T-helper 2 cell (primary cell): ENCODE results near the gene DYSF.

Experiments used
- DNase-seq, 5 experiments: peaks; one replicate each; pipeline versions ENCODE4 v3.0.0 to v3.0.0-alpha.2; 2012 to 2022

Gene DYSF

DNA sequence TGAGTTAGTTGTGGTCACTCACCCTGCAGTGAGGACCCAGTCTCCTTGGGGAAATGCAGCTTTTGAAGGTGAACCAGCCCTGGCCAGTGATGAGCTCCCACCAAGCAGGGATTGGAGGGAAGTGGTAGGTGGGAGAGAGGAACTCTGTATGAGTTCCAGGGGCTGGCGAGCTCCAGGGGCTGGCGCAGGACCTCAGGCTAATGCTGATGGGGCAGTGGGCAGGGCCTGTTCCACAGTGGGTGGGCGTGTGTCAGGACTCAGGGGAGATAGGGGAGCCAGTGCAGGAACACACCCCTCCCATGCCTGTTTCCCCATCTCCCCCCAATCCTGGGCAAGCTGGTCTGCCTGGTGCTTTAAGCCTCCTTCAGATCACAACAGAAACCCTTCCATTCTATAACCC, 208.4 kb downstream of the DYSF start:
- no peak for DNase-seq

DNA sequence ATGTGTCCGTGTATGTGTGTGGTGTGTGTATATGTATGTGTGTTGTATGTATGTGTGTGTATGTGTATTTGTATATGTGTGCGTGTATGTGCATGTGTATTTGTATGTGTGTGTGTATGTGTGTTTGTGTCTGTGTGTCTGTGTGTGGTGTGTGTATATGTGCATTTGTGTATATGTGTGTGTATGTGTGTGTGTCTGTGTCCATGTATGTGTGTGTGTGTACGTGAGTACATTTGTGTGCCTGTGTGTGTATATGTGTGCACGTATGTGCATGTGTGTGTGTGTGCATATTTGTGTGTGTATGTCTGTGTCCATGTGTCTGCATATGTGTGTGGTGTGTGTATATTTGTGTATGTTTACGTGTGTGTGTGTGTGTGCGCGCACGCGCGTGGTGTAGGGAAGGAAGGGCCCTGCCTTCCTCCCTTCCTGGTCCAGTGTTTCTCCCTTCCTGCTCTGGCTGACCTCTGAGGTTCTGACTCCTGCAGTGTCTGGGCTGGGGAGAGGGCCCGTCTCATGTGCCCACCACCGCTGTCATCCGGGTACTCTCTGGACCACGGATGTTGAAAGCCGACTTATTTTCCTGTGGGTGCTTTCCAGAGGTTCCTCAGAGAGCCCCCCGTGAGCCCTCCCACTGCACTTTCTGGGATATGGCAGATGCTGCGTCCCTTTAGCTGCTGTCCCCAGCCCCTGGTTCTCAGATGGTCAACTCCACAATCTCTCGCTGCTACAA, 209.5 kb downstream of the DYSF start:
- DNase-seq: no peak

DNA sequence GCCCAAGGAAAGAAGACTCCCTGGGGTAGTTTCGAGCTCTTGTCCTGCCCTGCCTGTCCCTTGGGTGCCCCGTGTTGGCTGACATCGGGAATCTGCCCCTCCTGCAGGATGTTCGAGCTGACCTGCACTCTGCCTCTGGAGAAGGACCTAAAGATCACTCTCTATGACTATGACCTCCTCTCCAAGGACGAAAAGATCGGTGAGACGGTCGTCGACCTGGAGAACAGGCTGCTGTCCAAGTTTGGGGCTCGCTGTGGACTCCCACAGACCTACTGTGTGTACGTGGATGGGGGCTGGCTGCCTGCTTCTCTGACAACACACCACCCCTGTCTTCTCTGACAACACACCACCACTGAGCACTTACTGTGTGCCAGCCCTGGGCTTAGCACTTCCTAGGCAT, 210.8 kb downstream of the DYSF start:
- no peak for DNase-seq

DNA sequence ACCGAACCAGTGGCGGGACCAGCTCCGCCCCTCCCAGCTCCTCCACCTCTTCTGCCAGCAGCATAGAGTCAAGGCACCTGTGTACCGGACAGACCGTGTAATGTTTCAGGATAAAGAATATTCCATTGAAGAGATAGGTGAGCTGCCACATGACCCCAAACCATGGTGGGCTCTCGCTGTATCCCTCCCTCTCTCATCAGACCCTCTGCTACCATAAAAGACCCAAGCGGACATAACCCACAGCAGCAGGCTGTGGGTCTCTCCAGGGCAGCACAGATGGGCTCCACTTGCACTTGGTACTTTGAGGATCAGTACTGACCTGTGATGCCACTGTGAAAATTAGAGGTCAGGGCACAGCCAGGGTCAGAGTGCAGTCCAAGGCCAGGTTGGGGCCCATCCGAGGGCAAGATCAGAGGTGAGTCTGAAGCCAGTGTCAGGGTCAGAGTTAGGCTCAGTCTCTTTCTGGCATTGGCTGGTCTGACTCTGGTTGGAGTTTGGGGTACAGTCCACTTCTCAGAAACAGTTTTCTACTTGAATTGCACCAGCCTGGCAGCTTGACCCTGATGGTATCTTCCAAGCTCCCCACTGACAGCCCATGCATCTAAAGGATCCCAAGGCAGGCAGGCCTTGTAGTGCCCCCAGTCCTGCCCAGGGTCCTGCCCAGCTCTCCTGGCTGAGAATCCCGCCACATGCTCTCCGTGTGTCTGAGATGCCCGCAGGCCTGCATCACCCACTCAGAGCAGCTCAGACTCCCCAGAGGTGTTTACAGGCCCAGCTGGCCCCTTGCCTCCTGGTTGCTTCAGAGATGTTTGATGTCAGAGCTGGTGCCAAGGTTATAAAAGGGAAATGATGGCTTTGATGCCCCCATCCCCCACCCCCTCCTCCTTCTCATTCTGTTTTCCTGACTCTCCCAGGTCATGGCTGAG, 212.1 kb downstream of the DYSF start:
- DNase-seq: no peak

DNA sequence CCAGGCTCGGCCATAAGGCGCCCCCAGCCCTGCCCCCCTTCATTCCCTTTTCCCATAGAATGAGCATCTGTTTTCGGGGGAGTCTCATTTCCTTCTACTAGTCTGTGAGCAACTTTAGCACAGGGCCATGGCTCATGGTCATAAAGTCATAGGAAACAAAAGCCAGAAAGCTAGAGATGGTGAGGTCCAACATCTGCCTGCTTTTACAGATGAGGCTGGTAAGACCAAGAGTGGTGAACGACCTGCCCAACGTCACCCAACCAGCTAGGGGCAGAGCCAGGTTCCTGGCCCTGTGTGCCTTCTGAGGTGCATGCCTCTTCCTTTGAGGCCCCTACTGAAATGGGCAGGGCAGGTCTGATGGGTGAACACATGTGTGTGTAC, 212.7 kb downstream of the DYSF start:
- DNase-seq: no peak

DNA sequence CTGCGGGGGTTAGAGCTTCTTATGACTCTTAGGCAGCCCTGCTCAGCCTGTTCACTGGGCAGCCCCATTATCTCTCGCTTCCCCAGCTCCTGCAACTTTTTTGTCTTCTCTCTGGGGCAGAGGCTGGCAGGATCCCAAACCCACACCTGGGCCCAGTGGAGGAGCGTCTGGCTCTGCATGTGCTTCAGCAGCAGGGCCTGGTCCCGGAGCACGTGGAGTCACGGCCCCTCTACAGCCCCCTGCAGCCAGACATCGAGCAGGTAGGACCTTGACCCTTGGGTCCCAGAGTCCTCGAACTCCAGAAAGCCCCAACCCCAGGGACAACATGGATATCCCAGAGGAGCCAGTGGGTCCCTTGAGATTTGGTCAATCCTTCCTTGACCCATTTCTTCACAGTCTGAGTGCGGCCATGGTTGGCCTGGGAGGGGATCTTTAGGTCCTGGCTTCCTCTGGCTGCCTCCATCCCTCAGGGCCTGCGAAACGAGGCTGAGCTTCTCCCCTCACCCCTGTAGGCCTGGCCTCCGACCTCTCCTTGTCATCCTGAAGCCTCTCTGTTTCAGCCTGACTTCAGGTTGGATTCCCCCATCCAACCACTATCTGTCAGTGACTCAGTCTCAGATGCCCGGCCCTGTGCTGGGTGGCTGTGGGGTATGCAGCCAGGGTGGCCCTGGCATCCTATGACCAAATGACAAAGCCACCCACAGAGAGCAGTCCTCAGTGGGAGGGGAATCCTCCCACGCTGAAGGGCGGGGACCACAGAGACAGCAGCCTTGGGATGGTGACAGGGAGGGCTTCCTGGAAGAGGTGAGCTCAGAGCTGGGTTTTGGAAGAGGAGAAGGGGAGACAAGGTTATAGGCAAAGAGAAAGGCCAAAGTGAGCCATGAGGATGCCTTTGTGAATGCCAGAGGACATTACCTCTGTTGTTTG, 214.2 kb downstream of the DYSF start:
- DNase-seq: no peak

DNA sequence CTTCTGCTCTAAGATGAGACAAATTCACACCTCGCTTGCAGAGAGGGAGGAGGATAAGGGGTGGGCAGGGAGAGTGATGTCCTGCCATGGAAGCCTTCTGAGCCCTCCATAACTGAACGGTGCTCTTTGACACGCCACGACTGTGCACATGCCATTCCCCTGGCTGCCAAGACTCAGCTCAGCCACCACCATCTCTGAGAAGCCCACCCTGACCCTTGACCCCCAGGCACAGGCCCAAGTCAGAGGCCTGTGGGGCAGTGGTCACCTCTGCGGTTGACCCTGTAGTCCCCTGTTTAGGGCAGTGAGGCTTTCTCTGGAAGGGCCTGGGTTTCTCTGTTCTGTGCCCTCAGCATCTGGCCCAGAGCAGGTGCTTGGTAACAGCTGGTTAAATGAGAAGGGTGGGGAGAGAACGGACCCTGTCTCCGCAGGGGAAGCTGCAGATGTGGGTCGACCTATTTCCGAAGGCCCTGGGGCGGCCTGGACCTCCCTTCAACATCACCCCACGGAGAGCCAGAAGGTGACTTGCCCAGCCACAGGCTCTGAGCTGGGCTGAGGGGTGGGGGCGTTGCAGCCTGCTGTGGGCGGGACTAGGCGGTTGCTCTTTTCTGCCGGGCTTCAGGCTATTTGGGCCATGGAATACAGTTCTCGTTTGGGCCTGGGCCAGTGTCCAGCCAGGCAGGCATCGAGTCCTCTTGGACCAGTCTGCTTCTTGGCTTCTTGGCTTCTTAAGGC, 215.1 kb downstream of the DYSF start:
- DNase-seq: no peak

DNA sequence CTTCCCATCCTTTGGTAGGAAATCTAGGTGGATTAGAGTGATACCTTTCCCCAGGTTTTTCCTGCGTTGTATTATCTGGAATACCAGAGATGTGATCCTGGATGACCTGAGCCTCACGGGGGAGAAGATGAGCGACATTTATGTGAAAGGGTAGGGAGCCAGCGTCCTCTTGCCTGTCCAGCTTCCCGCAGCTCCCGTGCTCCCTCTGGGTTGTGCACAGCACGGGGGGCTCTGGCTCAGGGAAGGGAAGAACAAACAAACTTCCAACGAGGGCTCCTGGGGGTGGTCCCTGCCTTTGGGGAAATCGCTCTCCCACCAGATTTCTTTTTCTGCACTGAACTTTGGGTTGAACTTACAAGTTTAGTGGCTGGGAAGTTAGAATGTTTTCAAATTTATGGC, 215.7 kb downstream of the DYSF start:
- DNase-seq: no peak

DNA sequence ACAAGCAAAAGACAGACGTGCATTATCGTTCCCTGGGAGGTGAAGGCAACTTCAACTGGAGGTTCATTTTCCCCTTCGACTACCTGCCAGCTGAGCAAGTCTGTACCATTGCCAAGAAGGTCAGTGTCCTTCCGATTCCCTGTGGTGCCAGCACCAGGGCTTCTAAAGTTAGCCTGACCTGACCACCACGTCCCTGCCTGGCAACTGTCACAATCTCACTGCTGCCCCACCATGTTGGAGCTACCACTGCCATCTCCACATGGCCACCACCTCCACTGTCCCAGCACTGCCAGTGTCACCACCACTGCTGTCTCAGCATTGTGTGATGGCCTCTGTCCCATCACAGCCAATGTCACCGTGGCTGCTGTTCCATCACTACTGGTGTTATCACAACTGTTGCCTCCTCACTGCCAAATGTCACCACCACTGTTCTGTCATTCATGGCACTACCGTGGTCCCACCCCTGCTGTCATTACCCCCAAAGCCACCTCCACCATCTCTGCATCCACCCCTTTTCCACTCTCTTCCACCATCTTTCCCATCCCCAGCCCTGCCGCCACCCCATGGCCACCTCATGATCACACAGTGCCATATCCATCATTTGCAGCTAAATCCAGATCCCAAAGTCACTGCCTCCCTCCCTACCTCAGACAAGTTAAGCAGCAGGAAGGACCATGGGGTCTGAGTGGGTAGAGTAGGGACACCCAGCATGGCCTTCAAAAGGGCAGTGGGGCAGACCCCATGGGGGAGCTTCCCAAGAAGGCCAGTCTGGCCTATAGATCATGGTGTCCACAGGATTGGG, 216.5 kb downstream of the DYSF start:
- no peak for DNase-seq

DNA sequence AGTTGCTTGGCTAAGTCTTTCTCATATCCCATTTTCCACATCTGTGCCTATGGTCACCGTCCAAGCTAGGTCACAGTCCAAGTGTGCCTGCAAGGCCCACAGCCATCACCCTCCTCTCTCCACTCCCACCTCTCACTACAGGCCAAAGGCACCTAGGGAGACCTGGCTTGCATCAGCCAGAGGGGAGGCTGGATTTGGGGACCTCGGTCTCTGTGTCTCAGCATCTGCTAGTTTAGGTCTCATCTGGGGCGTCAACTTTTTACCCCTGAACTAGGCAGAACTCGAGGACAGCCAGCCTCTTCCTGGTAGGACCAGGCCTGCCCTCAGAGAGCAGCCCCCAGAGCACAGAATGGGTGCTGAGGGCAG, 217.1 kb downstream of the DYSF start:
- no peak for DNase-seq

DNA sequence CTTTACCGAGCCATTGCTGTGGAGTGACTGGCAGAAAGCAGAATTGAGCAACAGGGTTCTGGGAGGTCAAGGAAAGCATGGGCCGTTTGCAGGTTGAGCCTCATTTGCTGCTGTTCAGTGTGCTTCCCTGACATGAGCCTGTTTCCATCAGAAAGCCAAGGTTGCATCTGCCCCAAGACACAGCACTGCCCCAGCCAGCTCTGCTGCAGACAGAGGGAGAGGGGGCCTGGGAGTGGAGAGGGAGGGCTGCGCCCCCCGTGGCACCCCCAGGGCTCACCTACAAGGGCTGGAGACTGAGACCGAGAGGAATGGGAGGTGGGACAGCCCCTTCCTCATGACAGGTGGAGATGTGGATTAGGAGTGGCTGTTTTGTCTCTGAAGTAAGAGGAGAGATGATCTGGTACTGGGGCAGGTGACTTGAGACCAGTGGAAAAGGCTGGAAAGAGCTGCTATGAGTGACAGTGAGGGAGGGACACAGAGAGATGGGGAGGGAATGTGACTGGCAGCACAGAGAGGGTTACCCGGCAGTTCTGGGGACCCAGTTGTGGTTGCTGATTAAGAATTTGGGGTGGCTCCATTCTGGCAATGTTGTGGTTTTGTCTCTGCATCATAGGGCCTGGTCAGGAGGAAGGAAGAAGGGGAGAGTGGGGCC, 218.0 kb downstream of the DYSF start:
- no peak for DNase-seq

DNA sequence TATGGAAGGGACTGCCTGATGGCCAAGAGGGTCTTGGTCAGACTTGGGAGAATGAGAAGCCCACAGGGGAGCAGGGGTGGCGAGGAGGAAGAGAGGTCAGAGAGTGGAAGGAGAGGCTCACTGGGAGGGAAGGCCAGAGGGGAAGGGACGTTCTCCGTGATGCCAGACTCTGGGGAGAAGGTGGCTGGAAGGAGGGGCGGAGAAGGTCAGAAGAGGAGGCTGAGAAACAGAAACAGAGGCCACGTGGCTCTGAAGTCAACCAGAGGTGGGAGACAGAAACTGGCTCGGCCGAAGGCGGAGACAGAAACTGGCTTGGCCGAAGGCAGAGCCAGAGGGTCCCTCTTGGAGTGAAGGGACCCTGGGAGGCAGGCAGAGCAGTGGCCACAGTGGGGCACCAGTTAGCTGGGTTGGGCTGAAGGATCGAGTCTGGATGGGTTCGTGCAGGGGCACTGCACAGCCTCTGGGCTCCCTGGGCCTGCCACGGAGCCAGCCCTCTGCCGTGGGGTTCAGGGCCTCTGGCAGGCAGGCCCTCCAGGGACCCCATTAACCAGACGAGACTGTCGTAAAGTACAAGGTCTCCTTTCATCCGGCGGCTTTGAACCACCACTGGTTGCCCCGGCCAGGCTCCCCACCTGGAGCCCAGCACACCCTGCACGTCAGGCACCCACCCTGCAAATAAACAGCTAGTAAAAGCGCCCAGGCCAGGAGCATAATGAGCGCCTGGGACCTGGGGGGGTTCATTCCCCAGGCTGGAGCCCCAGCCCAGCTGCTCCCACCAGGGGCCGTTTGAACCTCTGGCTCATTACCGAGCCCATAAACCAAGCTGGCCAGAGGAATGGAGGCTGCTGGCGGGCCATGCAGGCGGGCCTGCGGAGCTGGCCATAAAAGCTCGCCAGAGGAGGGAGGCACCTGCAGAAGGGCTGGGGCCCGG, 218.8 kb downstream of the DYSF start:
- no peak for DNase-seq

DNA sequence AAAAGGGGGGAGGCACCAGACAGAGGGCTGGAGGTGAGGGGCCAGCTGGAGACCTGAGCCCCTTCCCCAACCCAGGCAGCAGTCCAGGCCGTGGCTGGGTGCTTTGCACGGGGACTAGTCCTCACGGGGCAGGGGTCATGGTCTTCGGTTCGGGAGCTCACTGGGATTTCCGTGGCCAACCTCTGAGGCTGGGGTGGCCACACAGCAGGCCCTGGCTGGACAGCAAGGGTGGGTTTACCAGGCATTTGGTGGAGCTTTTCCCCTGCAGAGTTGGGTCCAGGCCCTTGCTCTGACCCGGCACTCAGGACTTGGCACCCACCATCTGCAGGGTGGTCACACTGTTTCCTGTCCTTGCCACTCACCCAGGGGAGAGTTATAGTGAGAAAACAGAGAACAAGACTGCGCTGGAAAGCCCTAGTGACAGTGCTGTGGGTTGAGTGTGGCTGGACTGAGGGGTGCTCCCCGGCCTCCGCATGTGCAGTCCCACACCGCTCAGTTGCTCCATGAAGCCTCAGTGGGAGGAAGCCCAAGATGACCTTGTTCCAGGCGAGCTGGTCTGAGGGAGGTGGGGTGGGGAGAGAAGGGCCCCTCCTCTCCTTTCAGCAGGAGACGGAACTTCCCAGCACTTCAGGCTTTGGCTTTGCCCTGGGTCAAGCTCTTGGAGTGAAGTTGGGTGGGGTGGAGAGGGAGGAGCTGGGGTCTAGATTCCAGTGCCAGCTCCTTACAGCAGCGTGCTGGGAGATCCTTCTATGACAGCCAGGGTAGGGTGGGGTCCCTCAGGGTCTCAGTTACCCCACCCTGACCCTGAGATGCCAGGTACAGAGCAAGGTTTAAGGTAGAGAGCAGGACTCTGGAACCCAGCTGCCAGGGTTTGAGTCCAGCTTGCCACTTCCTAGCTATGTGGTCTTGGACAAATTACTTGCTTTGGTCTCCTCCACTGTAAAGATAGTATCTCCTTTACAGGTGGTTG, 219.8 kb downstream of the DYSF start:
- no peak for DNase-seq

DNA sequence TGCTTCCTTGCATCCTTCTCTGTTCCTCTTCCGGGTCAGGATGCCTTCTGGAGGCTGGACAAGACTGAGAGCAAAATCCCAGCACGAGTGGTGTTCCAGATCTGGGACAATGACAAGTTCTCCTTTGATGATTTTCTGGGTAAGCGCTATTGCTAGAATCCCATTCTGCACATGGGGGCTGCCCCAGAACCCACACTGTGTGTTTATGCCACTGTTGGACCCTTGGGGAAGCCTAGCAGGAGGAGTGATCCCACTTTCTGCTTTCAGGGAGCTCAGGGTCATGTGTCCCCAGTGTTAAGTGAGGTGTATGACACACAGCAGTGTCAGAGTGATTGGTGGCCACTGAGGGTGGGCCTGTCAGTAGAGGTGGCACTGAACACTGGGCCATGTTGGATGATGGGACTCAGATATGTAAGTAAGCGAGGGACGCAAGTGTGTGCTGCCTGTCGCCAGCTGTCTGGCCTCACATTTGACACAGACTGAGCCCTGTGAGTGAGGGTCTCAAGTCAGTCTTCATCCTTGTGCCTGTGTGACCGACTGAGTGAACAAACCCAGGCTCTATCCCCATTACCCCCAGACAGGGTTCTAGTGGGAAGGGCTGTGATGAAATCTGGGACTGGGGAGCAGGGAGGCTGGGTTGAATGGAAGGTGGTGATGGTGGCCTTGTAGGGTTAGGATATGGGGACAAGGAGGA, 220.9 kb downstream of the DYSF start:
- DNase-seq: no peak

DNA sequence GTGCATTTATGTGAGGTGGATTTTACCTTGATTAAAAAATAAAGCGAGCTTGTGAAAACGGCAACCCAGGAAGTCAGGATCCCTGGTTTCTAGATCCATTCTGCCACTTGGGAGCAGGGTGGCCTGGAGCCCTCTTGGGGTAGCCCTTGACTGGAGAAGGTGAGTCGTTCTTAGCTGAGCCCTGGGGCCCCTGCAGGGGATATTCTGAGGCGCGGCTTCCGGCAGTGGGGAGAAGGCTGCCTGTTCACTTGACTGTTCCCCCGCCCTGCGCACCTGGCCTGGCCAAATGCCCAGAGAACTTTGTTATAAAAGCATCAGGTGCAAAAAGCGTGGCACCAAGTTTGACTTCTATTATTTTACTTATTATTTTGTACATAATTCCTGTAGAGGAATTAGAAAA, 221.9 kb downstream of the DYSF start:
- DNase-seq: no peak

DNA sequence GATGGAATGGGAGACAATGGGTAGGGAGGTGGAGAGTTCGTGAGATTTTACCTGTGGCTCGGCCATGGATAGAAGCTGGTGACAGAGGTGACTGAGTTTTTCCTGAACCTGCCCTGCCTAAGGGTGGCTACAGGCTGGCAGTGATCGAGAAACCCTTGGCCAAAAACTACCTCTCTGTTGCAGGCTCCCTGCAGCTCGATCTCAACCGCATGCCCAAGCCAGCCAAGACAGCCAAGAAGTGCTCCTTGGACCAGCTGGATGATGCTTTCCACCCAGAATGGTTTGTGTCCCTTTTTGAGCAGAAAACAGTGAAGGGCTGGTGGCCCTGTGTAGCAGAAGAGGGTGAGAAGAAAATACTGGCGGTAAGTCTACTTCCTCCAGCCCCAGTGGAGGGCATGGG, 225.5 kb downstream of the DYSF start:
- no peak for DNase-seq

DNA sequence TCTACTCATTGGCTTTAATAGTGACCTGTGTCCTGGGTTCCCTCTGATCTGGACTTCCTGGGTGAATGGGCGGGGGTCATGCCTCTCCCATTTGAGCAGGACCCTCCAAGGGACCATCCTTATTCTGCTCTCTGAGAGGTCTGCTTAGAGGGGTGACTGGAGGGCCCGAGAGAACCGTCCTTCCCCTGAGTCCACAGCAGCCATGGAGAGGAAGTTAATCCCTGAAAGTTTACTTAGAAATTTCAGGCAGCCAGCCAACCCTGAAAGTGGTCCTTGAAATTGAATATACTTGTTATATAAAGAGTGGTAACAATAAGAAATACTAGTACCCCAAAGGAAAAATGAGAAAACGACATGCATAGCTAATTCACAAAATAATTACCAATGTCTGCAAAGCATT, 226.1 kb downstream of the DYSF start:
- DNase-seq: no peak

DNA sequence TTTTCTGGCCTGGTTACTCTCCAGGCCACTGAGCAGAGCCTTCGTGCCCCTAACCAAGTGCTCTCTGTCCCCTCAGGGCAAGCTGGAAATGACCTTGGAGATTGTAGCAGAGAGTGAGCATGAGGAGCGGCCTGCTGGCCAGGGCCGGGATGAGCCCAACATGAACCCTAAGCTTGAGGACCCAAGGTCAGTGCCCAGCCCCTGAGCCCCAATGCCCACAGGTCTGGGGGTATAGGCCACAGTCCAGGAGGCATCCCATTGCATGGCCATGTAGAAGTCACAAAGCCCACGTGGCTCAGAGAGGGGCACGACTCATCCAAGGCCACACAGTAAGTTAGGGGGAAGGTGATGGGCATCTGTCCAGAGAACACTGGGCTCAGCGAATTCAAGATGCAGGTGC, 227.6 kb downstream of the DYSF start:
- DNase-seq: no peak
